VCaP (cell line): ENCODE data around the gene WDR90.
"Not testable (repeated sequence)": the region's sequence is repeated elsewhere in the genome, so short reads cannot be mapped to it uniquely, and the experiment has no call there.

Experiments
- H3K27ac ChIP-seq: fragments of 450-650 bp; 2 replicates; pipeline ENCODE4 v1.5.1; 2017
- CTCF ChIP-seq: fragments of 450-650 bp; conservative IDR thresholded peaks from 2 replicates; pipeline ENCODE4 v1.5.1; 2017; ENCODE audit warnings: mild to moderate bottlenecking, moderate library complexity

The WDR90 gene

DNA sequence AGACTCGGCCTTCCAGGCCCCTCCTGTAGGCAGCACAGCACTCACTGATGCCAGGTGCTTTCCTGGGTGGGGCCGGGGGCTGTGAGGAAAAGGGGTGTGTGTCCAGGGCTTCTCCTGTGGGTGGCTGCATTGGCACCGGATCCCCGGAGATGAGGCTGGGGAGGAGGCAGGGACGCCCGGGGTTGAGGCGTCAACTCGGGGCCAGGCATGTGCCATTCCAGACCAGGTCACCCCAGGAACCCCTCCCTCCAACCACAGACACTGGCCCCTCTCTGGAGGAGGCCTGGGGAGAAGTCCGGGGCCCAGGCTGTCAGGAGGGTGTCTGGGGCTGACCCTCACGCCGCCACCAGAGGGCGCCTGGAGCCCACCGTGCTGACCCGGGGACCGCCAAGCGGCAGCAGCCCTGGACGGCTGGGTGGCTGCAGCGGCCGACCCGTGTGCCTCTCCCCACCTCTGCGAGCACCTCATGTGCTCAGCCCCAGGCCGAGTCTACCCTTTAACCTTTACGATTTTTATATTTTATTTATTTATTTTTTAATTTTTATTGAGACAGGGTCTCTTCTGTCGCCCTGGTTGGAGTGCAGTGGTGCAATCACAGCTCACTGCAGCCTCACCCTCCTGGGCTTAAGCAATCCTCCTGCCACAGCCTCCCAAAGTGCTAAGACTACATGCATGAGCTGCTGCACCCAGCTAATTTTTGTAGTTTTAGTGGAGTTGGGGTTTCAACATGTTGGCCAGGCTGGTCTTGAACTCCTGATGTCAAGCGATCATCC lies 62.6 kb downstream of the WDR90 start:
- peak; percentile 89 for TF ChIP-seq CTCF
- H3K27ac ChIP-seq: no peak overlapping the region

- not testable (repeated sequence) for H3K27ac ChIP-seq
- peak; percentile 37 for TF ChIP-seq CTCF
These were observed 63.6 kb downstream of the WDR90 start for GRCh38 chr16:712740-713250.

- H3K27ac ChIP-seq: 0 out of 2 replicates have a peak overlapping the region, but pooled peaks have one; percentile 3
- TF ChIP-seq CTCF: no peak
These were observed 64.9 kb downstream of the WDR90 start for GRCh38 chr16:714079-714478.

- H3K27ac ChIP-seq: peak within 1 kb of the TSS; percentile 53
- TF ChIP-seq CTCF: no peak
These were observed 65.7 kb downstream of the WDR90 start, which contains the start of gene METRN for GRCh38 chr16:714558-715476. METRN (plus strand) TSS chr16:715118; CDS start chr16:715290, 172 bp downstream.

DNA sequence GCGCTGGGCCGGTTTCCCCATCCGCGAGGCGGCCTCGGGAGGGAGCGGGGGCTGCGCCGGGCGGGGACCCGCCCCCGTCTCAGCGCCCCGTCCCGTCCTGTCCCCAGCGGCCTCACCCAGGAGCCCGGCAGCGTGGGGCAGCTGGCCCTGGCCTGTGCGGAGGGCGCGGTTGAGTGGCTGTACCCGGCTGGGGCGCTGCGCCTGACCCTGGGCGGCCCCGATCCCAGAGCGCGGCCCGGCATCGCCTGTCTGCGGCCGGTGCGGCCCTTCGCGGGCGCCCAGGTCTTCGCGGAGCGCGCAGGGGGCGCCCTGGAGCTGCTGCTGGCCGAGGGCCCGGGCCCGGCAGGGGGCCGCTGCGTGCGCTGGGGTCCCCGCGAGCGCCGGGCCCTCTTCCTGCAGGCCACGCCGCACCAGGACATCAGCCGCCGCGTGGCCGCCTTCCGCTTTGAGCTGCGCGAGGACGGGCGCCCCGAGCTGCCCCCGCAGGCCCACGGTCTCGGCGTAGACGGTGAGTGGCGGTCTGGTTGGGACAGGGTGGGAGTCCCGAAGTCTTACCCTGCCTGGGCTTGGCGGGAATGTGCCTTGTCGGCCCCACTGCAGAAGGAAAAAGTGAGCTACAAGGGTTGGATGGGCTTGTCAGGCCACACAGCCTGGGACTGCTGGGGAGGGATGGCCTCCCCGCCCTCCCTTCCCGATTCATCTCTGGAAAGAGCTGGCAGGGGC lies 66.5 kb downstream of the WDR90 start:
- peak overlapping the region; percentile 53 for H3K27ac ChIP-seq
- TF ChIP-seq CTCF: peak; percentile 14; the same call in 1 of the 2 replicates

- no peak for TF ChIP-seq CTCF
- H3K27ac ChIP-seq: peak overlapping the region; percentile 53
These were observed 67.0 kb downstream of the WDR90 start for GRCh38 chr16:716200-716568.
